SIG-M5 (cell line): ENCODE results near the gene TOGARAM2.
"Not testable (repeated sequence)": the region's sequence is repeated elsewhere in the genome, so short reads cannot be mapped to it uniquely, and the experiment has no call there.

Experiments
- DNase-seq: peaks from one replicate; lab custom pipeline; 2025; lab: John Stamatoyannopoulos, UW

TOGARAM2 gene

DNA sequence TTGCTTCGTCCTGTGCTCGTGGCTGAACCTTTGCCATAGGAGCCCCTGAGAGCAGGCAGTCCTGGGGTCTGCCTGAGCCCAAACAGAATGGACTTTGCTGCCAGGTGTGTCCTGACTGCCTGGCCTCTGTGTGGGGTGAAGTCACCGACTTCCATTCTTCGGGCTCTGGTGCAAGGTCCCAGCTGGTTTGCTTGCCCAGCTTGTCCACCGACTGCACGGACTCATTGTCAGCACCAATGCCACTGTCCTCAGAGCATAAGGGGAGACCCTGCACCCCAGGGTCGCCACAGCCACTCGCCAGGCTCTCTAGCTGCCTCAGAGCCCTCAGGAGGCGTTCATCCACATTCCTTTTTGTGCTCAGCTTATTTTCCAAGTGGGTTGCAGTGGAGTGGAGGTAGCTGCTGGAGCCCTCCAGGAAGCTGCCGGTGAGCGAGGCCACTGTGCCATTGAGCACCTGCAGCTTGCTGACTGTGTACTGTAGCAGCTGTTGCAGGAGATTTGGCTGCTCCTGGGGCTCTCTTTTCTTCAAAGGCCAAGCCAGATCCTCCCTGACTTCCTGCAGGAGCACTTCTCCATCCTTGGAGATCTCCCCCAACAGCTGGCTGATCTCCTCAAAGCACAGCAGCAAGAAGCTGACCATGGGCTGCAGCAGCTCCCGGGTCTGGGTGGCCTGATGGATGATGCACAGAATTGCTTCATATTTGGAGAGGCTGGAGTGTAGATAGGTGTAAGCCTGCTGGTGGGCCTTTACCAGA is 92.0 kb downstream of the TOGARAM2 start:
- no peak for DNase-seq

DNA sequence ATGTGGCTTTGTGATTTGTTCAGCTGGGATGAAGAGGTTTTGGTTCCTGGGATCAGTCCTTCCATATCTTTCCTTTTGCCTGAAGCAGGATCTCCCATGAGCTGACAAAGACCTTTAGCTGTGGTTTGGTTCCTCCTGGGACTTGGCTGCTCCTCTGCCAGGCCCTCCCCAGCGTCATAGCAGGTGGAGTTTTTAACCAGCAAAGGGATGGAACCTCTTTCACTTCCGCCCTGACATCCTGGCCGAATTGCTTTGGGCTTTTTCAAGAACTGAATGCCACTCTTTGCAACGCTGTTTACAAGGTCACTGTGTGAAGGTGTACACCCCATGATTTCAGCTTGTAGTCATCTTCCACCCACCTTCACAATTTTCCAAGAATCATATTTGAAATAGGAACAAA is 92.8 kb downstream of the TOGARAM2 start:
- no peak for DNase-seq

DNA sequence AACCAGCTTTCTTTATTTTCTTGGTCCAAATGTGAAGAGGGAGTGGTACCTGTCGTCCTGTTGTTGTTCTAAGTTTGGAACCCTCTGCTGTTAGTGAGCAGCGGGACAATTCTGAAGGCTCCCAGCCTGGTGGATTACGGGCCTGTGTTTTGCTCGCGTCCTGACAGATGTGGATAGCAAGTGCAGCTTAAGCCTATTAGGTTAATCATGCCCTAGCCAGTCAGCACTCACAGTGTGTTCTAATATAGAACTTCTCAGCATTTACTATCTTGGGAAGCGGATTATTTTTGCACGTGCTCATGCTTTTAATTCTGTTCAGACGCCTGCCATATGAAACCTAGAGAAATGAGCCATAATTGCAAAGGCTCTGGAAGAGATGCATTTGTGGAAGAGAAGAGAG is 93.3 kb downstream of the TOGARAM2 start, which contains the start of gene PCARE:
Gene PCARE (minus strand): TSS at position 113 of the 400 bp plus-strand sequence. CDS start 262 bp downstream, outside the sequence.
- no peak for DNase-seq

DNA sequence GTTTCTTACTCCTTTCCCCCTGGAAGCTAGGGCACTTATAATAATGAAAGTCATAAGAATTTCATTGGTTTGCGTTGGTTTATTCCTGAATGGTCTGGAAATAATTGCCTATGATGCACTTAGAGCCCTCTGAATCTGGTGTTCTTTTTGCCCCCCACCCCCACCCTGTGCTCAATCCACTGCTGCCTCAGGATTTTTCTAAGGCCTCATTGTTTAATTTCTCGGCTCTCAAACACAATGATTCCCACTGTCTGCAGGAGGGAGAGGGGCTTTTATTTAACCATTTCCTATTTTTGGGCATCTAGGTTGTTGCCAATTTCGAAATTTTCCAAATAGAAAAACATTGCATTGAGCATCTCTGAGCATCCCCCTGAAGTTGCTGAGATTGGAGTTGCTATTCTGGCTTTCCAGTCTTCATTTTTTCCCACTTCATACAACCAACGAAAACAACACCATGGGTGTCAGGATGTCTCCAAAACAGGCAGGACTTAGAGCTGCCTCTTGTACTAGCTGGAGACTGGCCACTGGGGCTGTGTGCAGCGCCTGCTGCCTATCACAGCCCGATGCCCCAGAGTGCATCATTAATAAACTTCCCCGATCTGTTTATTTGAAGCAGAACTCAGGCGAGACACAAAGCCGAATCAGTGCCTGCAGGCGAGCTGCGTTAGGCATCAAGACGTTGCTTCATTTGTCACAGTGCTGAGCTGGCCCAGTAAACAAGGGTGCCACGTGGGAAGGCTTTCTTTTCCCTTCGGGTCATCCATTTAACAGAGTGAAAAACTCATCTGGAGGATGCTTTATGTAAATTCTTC is 95.0 kb downstream of the TOGARAM2 start:
- DNase-seq, result no peak

DNA sequence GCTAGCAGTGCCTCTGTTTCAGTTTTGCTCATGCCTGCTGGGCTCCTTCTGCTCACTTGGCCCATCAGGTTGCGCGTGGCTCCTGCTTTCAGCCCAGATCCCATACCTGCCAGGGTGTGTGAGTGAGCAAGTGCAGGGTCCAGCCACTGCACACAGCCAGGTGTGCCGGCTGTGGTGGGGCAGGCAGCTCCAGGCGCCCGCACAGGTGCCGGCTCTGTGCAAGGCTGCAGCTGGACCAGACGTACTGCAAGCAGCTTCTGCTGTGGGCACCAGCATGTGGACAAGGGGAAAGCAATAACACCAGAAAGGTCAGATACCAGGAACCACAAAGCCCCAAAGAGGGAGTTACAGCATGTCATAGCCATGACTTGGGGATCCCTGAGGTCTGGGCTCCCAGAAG is 98.8 kb downstream of the TOGARAM2 start:
- no peak for DNase-seq

DNA sequence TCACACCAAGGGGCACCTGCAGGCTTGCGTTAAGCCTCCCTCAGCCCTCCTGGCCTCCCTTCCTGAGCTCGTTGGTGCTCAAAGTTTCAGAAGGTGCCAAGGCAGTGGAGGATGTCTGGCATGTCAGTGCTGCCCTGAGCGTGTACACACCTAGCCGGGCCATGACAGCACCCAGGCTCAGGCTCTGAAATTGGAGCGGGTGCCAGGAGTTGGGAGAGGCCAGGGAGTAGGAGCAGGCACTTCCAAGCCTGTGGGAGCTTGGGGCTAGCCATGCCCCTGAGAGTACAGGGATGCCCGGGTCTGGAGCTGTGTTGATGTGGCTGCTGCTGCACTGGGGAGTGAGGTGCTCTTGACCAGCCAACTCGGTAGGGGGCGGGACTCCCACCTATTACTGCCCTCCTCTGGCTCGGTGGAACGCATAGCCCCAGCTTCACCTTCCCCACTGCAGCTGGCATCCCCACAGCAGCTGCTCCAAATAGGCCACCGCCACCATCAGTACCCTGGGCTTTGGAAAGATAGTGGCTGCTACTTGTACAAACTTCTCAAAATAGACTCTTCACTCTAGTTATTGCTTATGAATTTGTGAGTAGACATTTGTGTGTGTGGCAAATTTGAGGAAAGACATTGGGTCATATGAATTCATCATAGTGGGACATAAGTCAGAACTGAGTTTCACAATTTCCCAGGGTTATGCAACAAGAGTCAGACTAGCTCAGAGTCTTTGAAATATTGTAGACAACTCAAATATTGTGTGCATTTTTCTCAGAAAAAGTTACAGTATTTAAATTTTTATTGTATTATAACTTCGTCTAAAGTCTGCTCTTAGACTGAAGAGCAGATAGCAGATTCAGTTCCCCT is 100.0 kb downstream of the TOGARAM2 start:
- peak; percentile 62 for DNase-seq

DNA sequence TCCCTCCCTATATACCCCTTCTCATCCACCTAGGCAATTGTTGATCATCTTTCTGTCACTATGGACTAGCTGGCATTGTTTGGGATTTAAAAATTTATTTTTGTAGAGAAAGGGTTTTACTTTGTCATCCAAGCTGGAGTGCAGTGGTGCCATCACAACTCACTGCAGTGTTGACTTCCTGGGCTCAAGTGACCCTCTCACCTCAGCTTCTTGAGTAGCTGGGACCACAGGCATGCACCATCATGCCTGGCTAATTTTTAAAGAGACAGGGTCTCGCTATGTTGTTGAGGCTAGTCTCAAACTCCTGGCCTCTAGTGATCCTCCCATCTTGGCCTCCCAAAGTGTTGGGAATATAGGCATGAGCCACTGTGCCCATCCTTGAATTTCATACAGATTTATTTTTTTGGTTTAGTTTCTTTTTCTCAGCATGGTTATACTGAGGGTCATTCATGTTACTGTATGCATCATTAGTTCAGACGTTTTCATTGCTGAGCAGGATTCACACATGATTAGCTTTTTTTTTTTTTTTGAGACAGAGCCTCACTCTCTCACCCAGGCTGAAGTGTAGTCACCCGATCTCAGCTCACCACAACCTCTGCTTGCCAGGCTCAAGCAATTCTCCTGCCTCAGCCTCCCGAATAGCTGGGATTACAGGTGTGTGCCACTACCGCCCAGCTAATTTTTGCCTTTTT is 101.9 kb downstream of the TOGARAM2 start:
- no peak for DNase-seq

DNA sequence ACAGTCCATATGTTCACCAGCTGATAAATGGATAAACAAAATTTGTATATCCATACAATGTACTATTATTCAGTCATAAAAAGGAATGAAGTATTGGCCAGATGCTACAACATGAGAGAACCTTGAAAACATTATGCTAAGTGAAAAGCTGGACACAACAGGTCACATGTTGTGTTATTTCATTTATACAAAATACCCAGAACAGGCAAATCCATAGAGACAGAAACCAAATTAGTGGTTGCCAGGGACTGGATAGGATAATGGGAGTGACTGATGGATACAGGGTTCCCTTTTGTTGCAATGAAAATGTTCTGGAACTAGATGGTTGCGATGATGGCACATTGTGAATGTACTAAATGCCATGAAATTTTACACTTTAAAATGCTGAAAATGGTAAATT is 103.5 kb downstream of the TOGARAM2 start:
- no peak for DNase-seq

DNA sequence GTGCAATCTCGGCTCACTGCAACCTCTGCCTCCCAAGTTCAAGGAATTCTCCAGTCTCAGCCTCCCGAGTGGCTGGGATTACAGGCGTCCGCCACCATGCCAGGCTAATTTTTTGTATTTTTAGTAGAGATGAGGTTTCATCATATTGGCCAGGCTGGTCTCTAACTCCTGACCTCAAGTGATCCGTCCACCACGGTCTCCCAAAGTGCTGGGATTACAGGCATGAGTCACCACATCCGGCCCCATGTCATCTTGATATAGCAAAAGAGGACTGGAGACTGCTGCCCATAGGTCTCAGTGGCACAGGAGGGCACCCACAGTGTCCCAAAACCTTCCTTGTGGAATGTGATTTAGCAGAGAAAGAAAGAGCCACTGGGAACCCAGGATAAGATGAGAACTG is 109.2 kb downstream of the TOGARAM2 start:
- not testable (repeated sequence) for DNase-seq

DNA sequence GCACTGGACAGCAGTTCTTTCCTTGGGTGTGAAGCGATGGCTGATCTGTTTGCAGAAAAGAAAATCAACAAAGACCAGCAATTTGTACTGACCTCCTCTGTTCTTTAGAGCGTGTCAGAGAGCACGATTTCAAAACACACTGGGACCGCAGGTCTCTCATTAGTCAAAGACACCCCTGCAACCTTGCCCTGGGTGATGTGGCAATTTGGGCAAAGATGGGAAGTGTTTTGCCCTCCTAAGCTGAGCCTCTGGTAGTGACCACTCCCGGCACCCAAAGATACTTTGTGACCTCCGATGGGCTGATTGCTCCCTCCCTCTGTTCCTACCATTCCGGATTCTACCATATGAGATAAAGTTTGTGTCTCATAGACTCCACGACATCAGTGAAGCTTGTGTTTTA is 115.9 kb downstream of the TOGARAM2 start:
- no peak for DNase-seq

DNA sequence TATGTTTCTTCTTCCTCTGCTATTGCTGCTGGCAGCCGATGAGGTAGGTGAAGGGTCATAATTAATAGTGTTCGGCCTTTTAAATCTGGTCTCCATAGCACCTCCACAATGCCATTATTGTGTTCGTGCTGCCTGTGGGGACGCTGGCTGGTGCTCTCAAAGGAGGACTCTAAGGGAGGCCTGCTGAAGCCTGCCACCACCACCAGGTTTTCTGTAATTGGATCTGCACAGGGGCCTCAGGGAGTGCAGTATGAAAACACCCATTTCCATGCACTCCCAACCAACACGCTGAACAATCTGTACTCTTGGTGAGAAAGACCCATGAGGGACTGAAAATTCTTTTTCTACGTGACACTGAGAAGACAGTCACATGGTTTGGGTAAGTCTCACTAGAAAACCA is 116.5 kb downstream of the TOGARAM2 start:
- DNase-seq, result no peak

DNA sequence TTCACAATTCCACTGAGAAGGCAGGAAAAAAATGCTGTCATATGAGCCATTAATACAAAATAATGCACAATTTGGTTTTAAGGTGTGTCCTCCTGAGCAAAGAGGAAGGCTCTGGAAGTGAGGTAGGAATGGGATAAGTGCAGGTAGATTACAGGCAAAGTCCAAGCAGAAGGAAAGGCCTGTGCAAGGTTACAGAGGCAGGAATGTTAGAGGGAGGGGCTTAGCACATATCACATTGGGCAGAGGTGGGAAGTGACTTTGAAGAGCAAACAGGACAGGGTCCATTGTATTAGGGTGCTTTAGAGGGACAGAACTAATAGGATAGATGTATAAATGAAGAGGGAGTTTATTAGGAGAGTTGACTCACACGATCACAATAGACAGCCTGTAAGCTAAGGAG is 119.5 kb downstream of the TOGARAM2 start:
- no peak for DNase-seq
